Left ventricle myocardium superior (tissue), 1 donor: ENCODE results near the gene ATP9B. TPM values are rescaled to one million over a fixed set of nuclear protein-coding genes. Genes with fewer than 3 reads are reported as not detected.

Experiments
- ATAC-seq: fragments of 200-7000 bp; cut with Tn5 transposase; one replicate; pipeline ENCODE4 v1.9.1; 2020; ENCODE audit warnings: mild to moderate bottlenecking, moderate library complexity
- DNase-seq: peaks from one replicate; pipeline ENCODE4 v3.0.0-alpha.2; 2020
- intact Hi-C: fragments of 100-400 bp; cut with micrococcal nuclease; formaldehyde crosslinking; loops from one replicate; pipeline ENCODE4 v1.11.0; 2022
- total RNA-seq: library from RNA; stranded (reverse); fragmentation: NEBNext Ultra II Directional; extraction: Animal tissue kit (Norgen Biotek cat#: 25700); gene quantifications from one replicate; pipeline ENCODE4 v1.2.1, GENCODE V29; 2021
- donor health status: DM: no; HTN: yes; CAD: no; lungs with severe emphysema.

ATP9B gene
- total RNA-seq, 1 donor from 2014 or later, result 14.0 TPM

GRCh38 chr18:79394534-79395307, 325.5 kb downstream of the ATP9B start:
- DNase-seq (peak; percentile 65), ATAC-seq (peak; percentile 22)
- intact Hi-C loops, result no loop called here

DNA sequence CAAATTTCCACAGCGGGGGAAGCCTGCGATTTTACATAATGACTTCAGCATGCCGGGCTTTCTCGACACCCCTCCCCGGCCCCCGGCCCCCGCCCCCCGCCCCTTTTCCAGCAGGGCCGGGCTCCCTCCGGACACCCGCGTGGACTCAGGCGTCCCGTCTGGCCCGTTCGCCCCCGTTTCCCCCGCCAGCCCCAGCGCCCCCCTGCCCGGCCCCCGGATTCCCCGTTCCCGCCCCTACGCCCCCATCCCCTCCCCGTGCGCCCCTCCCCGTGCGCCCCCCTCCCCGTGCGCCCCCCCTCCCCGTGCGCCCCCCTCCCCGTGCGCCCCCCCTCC, 326.1 kb downstream of the ATP9B start:
- DNase-seq (no peak), ATAC-seq (no peak)
- intact Hi-C loops, result no loop called here

GRCh38 chr18:79395761-79396404, 326.7 kb downstream of the ATP9B start, which contains the start of gene NFATC1:
Gene NFATC1, plus strand, starts transcription at chr18:79395930. Its CDS starts 295 bp downstream, at chr18:79396225.
- ATAC-seq (peak; percentile 58), DNase-seq (peak; percentile 91)
- intact Hi-C loops, result no loop called here

GRCh38 chr18:79396431-79397246, 327.4 kb downstream of the ATP9B start:
- intact Hi-C loops, result no loop called here
- DNase-seq (peak; percentile 83), ATAC-seq (peak; percentile 29)

- intact Hi-C loops, result no loop called here
- DNase-seq (peak; percentile 28), ATAC-seq (no peak)
Measured at GRCh38 chr18:79397247-79397829, 328.1 kb downstream of the ATP9B start.

DNA sequence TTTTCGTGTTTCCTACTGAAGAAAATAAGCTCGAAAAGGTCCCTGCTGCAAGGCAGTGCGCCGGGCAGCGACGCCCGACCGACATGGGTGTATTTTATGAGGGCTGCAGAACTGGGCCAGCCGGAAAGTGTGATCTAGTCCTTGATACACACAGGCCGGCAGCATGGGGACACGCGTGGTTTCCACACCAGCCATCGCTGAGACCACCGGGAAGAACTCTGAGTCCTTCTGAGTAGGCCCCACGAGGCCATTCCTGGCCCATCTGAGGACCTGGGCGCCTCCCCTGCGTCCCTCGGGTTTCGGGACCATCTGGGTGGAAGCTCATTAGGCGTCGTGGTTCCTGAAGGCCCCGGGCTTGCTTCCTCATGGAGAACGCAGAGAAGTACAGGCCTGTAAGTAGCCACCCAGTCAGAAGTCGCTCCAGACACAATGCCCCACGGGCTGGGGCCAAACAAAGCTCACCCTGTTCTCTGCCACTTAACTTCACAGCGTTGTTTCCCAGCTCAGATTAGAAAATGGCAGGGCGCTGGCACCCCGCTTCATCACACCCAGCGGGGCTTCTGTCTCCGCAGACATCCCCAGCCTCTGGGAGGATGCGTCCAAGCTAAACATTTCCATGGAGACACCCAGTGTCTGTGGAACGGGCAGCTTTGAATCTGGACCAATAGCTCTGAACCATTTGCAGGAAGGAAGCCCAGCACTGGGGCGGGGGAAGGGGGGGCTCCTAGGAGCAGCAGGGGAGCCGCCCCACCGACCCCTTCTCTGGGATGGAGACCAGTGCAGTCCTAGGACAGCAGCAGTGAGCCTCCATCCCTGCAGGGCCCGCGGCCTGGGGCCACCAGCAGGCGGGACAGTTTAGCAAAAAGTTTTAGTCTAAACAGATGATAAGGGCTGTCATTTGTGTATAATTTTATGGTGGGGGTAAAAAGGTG, 328.9 kb downstream of the ATP9B start:
- intact Hi-C loops, result no loop called here
- ATAC-seq (no peak), DNase-seq (peak; percentile 34)

DNA sequence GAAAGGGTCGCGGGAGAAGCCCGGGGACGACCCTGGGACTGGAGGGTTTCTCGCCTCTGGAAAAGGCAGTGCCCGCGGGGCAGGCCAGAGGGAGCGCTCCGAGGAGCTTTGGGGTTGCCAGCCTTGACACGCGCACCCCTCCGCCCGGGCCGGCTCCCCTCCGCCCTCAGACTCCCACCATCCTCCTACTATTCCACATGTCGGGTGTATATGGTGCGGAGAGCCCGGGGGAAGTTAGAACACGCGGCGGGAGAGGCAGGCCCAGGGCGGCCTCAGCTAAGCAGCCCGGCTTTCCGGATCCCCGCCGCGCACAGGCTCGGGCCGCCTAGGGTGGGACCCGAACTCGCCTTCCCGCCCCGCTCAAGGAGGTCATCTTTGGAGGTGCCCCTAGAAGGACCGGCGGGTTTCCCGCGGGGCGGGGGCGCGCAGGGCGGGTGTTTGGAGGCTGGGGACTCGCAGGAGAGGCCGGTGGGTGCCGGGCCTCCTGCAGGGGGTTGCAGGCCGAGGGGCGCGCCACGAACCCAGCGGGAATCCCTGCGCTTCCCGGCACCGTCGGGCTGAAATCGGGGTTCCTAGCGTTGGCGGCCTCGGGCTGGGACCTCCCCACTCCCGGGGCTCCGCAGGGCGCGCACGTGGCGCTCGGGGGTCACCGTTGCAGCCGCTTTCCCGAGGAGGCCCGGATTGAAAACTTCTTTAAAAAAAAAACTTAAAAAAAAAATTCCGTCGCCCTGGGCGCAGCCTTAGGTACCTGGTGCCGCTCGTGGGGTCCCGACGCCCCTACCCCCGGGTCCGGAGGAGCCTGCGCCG, 330.3 kb downstream of the ATP9B start:
- ATAC-seq (no peak), DNase-seq (peak; percentile 43)
- intact Hi-C loops, result loop anchor here (10.0 kb wide), 1 partner anchor 55 kb away; no protein-coding TSS in a partner anchor

GRCh38 chr18:79400091-79400590, 330.9 kb downstream of the ATP9B start:
- intact Hi-C loops, result loop anchor here (10.0 kb wide), 1 partner anchor 55 kb away; no protein-coding TSS in a partner anchor
- DNase-seq, result peak; percentile 89
- ATAC-seq, result peak; percentile 39

DNA sequence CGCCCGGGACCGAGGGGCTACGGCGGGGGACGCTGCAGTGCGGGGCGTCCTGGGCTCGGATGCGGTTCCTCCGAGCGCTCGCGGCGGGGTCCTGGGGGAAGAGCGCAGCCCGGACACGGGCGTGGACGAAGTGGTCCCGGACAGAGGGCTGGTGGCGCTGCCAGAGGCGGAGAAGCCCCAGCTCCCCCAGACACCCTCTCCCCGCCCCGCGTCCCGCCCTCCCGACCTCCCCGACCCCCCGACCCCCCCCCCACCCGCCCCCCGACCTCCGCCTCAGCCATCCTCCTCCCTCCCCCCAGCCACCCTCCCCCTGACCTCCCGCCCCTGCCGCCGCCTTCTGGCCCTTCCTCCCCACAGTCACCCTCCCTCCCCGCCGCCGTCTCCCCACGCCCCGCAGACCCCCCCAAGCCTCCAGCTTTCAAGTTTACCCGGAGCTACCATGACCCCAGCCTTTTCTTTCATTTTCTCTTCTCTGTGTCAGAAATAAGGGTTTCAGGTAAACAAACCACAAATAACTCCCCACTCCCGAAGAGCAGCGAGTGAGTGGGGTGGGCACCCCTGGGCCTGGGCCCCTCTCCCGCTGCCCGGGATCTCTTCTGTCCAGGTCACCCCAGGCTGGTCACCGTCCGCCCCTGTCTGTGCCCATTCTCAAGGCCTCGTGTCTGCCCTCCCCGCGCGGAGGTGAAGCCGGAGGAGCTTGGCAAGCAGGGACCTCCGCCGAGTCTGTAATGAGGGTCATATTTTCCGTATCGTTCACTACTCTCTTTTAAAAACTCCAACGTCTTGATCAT, 331.6 kb downstream of the ATP9B start:
- ATAC-seq, result no peak
- peak; percentile 45 for DNase-seq
- intact Hi-C loops, result loop anchor here (10.0 kb wide), 1 partner anchor 54 kb away; no protein-coding TSS in a partner anchor

DNA sequence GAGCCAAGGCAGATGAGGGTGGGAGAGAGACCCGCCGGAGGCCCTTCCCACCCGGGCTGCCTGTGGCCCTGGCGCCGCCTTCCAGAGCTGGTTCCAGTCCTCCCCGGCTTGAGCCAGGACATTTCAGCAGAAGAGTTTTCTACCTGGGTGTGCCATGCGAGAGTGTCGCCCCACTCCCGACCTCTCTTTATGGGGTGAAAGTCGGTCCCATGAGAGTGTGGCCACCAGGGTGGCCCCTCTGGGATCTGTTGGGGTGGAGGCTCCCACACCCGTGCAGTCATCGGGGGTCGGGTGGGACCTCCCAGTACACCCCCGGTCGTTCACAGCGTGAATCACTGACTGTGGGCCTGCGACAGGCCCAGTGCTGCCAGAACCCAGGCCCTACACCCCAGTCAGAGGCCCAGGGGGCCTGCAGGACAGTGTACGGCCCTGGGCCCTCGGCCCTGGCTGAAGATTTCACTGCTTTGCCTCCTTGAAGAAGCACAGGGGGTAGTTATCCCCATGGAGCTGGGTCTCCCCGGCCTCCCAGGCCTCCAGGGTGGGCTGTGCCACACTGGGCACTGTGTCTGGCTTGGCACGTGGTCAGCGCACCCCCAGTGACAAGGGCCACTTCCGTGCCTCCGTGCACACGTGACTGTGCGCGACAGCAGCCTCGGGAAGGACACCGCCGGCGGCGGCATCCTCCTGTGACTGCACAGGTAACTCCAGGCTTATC, 332.5 kb downstream of the ATP9B start:
- ATAC-seq (no peak), DNase-seq (peak; percentile 29)
- intact Hi-C loops, result loop anchor here (10.0 kb wide), 1 partner anchor 53 kb away; no protein-coding TSS in a partner anchor

GRCh38 chr18:79402209-79402576, 333.0 kb downstream of the ATP9B start:
- no peak for ATAC-seq
- intact Hi-C loops, result loop anchor here (10.0 kb wide), 1 partner anchor 53 kb away; no protein-coding TSS in a partner anchor

DNA sequence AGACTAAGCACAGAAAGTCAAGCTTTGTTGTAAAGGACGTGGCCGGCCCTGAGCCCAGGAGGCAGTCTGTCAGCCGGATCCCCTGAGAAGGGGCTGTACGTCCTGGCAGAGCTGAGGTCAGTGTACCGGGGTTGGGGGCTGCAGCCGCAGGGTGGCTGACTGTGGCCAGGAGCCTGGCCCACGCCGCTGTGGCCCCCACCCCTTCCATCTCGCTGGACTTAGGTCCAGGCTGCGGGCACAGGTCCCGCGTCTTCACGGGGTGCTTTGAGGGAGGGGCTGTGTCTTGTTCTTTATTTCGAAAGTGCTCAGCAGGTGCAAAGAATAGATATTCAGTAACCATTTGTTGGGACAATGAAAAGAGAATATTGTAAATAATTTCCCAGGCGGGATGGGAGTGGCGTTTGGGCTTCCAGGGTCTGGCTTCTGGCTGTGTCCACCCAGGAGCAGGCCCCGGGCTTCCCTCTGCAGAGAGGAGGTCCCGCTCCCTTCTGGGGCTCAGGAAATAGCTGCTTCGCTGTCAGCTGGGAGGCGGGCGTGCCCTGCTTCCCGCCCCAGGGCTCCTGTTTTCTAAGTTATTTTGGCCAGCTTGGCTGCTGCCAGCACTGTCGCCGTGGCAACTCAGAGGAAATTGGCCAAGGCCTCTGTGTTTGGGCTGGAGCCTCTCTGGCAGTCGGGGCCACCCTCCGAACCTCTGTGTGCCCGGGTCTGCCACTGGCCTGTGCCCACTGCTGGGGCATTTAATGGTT, 334.0 kb downstream of the ATP9B start:
- ATAC-seq (peak; percentile 72), DNase-seq (peak; percentile 85)
- intact Hi-C loops, result loop anchor here (10.0 kb wide), 1 partner anchor 52 kb away; no protein-coding TSS in a partner anchor

More at GRCh38 chr18:79402209-79402576, 333.0 kb downstream of the ATP9B start:
- DNase-seq, result no peak

DNA sequence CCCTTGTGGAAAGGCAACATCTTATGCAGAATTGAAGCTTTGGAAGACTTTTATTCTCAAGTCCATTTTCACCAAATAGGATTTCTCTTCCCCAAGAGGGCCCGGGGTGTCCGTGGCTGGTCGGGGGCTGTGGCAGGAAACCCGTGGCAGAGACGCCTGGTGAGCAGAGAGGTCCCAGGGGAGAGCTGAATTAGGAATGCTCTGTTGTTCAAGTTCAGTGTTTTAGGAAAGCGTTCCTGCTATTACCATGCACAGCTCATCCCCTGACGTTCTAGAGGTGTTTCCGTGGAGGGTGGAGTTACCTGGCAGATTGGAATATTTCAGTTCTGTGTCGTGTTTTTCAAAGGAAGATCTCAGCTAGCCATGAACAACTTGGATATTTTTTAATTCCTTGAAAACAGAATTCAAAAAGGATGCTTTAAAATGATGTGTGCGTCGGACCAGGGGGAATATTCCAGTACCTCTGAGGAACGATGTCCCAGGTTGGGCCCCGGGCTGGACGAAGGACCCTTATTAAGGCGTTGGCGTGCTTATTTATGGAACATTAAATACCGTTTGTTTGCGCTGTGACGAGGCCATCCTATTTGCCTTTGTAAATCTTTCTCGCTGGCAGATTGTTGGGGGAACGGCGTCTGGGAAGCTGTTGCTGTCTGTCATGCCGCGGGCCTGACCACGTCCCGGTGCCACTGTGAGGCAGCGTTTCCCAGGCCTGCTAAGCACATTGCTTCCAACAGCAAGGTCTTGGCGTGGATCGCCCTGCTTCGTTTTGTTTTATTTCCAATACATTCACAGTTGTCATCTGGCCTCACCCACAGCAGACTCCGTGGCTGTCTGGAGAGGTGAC, 334.8 kb downstream of the ATP9B start:
- DNase-seq (peak; percentile 32), ATAC-seq (no peak)
- intact Hi-C loops, result loop anchor here (10.0 kb wide), 1 partner anchor 51 kb away; no protein-coding TSS in a partner anchor

GRCh38 chr18:79404567-79404910, 335.3 kb downstream of the ATP9B start:
- ATAC-seq (no peak), DNase-seq (peak; percentile 31)
- intact Hi-C loops, result loop anchor here (10.0 kb wide), 1 partner anchor 50 kb away; no protein-coding TSS in a partner anchor
